KBM-7 (cell line): ENCODE data around the gene ECT2.
"Not testable (repeated sequence)": the region's sequence is repeated elsewhere in the genome, so short reads cannot be mapped to it uniquely, and the experiment has no call there.

Experiments
- DNase-seq: peaks from one replicate; pipeline ENCODE4 v3.0.0-alpha.2; 2015
- in situ Hi-C: fragments of 300-500 bp; cut with MboI; formaldehyde crosslinking; loops from 2 replicates; pipeline ENCODE4 v1.14.3; 2020; ENCODE audit warnings: low sequenced_read_pairs, low pct_unique_long_range_greater_than_20kb, mixed read lengths

Gene ECT2, protein sequence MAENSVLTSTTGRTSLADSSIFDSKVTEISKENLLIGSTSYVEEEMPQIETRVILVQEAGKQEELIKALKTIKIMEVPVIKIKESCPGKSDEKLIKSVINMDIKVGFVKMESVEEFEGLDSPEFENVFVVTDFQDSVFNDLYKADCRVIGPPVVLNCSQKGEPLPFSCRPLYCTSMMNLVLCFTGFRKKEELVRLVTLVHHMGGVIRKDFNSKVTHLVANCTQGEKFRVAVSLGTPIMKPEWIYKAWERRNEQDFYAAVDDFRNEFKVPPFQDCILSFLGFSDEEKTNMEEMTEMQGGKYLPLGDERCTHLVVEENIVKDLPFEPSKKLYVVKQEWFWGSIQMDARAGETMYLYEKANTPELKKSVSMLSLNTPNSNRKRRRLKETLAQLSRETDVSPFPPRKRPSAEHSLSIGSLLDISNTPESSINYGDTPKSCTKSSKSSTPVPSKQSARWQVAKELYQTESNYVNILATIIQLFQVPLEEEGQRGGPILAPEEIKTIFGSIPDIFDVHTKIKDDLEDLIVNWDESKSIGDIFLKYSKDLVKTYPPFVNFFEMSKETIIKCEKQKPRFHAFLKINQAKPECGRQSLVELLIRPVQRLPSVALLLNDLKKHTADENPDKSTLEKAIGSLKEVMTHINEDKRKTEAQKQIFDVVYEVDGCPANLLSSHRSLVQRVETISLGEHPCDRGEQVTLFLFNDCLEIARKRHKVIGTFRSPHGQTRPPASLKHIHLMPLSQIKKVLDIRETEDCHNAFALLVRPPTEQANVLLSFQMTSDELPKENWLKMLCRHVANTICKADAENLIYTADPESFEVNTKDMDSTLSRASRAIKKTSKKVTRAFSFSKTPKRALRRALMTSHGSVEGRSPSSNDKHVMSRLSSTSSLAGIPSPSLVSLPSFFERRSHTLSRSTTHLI

DNA sequence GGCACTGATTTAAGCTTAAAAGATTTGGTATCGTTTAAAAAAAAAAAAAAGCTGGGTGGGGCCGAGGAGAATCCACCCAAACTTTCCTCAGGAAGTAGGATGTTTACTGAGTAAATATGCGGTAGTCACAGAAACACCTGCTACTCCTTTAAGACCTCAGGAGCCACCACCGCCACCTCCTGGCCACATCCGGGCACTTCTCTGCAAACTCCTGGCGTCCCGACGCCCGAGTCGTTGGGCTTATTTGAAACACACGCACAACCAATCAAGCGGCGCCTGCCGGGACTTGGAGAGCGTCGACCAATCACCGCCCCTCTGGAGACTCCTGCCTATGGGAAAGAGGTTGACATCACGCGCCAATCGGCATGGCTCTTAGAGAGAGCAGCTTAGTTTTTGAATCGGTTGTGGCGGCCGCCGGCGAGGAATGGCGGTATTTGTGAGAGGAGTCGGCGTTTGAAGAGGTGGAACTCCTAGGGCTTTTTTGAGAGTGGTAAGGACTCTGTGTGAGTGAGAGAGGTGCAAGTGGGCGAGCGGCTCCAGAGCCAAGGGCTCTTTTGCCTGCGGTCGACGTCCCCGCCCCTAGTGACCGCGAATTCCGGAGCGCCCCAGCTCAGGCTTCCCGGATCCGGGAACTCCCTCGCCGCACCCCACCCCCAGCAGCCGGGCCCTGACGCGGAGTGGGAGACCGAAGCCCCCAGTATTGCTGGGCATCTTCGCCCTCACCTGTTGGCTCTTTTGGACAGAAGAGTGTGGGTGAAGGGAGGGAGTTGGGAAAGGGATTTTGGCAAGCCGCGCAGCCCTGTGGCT lies at the start of gene ECT2:
Gene ECT2 (plus strand): TSS at position 359 of the 807 bp plus-strand sequence. CDS start 3,805 bp downstream, outside the sequence.
- peak; percentile 100 for DNase-seq
- in situ Hi-C loops, result no loop called here

DNA sequence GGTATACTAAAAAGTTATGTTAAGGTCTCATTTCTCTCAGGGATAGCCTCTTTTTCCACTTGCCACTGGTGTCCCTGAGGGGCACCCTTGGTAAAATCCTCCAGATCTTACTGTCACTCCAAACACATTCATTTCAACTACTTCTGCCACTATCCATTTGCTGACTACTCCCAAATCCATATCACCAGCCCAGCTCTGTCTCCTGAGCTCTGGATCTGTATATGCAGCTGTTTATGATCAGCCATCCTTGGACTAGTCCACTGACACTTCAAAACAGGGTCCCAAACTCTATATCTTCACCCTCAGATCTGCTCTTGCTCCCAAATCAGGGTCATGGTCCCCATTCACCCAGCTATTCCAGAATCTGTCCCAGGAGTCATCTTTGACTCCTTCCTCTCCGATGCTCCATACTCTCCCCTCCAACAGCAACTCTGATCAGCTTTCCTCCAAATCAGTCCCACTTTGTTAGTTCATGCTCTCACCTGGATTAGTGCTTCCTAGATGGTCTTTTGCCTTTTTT lies 49.5 kb upstream of the ECT2 start:
- no peak for DNase-seq

DNA sequence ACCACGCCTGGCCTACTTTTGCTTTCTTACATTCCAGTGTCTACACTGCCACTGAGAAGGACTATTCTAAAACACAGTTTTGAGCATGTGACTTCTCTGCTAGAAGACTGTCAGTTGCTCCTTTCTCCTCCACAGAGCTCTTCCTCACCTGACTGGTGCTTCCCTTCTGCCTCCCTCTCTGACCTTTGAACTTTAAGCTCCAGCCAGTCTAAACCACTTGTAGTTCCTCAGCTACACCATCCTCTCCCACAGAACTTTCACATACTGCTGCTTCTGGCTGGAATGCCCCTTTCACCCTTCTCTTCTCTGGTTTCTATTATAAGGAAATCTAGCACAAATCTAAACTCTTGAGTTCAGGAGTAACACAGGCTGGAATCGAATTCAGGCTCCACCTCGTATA lies 48.8 kb upstream of the ECT2 start:
- no peak for DNase-seq
- in situ Hi-C loops, result no loop called here

More for the DNA sequence above, 49.5 kb upstream of the ECT2 start:
- in situ Hi-C loops, result no loop called here

DNA sequence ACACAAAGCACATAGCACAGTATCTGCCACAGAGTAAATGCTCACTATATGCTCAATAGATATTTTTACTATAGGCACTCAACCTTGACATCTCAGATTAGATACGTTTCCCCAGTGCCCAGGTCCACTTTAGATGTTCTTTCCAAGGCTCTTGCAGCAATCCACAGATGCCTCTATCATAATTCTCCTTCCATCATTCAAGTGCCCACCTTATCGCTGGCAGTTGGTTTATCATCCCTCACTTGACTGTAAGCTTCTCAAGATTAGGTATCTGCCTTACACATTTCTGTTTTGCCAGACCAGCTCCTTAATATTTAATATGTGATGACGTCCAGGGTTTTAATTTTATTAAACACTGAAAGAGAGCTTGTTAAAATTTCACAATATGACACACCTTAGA lies 48.3 kb upstream of the ECT2 start:
- in situ Hi-C loops, result no loop called here

DNA sequence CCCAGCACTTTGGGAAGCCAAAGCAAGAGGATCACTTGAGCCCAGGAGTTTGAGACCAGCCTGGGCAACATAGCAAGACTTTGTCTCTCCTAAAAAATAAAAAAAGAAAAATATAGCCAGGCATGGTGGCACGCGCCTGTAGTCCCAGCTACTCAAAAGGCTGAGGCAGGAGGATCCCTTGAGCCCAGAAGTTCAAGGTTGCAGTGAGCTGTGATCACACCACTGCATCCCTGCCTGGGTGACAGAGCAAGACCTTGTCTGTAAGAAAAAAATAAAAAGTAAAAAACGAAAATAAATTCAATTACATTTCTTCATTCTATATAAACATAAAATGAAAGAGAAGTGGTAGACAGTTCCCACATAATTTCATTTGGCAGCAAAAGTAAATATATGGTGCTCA lies 47.8 kb upstream of the ECT2 start:
- DNase-seq, in situ Hi-C loops: not testable (repeated sequence)

More for the DNA sequence above, 48.3 kb upstream of the ECT2 start:
- DNase-seq, result no peak

DNA sequence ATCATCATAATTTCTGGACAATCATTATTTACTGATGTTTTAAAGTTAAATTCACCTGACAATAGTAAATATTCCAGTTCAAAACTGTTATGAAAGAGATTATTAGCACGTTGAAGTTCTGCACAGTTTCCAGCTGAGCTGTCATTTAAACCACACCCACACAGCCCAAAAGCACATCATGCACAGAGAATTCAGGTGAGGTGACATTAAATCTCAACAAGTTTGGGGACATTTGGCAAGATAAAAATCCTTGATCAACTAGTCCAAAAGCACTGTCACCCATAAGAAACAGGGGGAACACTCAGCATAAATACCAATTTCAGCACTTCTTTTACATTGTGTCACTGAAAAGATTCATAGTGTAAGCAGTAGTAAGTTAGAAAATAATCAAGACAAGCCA lies 46.5 kb upstream of the ECT2 start:
- in situ Hi-C loops, result no loop called here
- DNase-seq, result no peak

DNA sequence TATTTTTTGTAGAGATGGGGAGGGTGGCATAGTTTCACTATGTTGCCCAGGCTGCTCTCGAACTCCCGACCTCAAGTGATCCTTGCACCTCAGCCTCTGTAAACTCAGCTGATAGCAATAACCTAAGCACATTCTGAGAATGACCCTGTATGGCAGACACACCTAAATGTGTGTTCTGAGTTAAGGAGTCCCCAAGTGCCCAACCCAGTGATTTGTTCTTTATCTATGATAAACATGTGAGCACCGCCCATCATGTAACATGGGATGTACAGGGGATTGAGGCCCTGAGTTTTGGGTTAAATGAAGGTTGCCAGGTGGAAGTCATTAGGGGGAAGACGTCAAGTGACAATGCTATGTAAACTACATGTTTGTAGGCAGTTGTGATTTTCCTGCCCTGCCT lies 45.4 kb upstream of the ECT2 start:
- in situ Hi-C loops, result no loop called here
- no peak for DNase-seq

DNA sequence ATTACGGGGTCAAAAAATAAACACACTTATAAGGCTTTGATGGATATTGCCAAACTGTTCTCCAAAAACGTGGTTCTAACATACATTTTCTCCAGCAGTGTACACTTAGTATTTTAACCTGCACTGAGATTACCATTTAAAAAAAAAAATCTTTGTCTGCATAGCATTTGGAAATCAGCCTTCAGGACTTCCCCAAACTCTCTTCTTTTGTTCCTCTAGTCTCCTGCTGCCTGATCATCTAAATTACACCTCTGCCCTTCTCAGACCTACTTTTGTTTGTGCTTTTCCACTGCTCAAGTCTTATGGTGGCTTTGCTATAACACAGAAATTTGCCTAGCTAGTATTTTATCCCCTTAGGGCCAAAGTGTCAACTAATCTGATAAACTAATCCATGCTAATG lies 43.5 kb upstream of the ECT2 start:
- in situ Hi-C loops, result no loop called here

DNA sequence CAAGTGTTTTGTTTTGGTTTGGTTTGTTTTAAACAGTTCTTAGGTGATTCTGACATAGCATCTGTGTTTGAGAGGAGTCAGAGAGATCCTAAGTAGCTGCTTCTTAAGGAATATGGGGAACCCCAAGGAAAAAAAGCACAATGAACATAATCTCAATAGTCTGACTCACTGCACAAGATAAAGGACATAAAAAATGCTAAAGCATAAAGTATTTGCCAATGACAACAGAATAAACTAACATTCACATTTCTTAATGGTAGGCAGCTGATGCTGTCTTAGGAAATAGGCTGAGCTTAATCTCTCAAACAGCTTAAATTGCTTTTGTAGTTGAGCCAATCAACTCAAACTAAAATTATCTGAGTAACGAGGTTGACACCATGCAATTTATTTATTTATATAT lies 42.6 kb upstream of the ECT2 start:
- in situ Hi-C loops, result no loop called here
- no peak for DNase-seq

More for the DNA sequence above, 43.5 kb upstream of the ECT2 start:
- DNase-seq, result no peak

DNA sequence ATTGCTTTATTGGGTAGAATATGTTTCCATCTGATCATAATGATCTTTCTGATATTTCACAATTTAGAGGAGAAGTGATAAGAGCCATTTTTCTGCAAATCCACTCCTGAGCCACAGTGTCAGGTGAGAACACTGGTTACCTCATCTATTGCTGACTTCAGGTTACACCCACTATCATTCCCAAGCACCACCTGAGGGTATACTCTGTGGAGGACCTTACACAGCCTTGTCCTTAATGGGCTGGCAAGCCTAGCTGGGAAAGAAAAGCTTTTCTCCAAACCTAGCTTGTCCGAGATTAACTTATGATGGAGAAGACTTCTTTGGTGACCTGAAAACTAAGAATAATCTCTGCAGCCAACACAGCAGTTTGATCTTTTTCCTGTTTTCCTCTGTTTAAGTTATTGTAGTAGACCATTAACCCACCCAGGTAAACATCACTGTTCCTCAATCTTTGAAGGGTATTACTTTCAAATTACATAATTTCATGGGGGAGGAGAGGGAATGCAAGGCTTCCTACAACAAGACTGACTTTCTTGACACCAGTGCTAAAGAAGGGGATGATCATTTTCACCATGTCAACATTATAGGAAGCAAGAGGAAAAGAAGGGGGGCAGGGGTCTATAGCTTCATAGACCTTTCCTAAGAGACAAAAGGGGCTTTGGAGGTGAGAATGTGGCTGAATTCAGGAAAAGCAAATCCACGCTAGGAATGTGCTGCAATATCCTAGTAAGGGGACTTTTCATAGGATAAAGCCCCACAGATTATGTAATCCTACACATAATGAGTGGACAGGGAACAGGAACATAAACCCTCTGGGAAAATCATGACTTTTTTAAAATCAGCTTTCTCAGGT lies 41.4 kb upstream of the ECT2 start:
- in situ Hi-C loops, result no loop called here
- no peak for DNase-seq

DNA sequence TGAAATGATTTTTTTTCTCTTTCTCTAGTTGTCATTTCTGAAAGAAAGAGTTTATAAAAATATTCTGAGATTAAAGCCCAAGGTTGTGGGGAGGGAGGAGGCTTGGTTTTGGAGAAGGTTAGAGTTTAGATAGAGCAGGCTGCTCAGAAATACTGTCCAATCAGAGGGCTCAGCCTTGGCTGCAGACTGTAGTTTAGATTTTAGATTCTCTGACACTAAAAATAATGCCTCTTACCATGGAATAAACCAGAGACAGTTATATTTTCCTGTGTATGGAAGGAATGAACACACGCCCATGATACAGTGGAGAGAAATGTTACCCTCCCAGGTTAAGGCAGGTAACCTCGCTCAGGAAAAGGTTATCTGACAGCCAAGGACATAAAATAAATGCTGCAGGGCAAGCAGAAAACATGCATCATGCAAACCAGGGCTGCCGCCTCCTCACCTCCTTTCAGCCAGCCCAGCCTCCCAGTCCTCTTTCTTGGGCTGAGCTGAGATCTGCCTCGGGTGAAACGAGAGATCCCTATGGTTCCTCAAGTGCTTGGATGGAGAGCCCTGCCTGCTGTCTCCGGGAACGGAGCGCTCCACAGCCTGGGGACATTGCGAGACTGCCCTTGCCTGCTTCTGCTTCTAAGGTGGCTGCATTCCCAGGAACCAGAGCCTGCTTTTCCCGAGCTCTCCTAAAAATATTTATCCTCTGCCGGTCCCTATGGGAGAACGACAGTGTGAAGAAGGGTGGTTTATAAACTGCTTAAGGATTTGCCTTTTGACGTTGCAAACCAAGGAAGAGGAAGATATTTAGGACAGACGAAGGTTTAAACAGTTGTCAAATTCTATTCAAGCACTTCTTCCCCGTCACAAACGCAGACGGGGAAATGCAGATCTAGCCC lies 40.5 kb upstream of the ECT2 start:
- peak; percentile 41 for DNase-seq
- in situ Hi-C loops, result no loop called here

DNA sequence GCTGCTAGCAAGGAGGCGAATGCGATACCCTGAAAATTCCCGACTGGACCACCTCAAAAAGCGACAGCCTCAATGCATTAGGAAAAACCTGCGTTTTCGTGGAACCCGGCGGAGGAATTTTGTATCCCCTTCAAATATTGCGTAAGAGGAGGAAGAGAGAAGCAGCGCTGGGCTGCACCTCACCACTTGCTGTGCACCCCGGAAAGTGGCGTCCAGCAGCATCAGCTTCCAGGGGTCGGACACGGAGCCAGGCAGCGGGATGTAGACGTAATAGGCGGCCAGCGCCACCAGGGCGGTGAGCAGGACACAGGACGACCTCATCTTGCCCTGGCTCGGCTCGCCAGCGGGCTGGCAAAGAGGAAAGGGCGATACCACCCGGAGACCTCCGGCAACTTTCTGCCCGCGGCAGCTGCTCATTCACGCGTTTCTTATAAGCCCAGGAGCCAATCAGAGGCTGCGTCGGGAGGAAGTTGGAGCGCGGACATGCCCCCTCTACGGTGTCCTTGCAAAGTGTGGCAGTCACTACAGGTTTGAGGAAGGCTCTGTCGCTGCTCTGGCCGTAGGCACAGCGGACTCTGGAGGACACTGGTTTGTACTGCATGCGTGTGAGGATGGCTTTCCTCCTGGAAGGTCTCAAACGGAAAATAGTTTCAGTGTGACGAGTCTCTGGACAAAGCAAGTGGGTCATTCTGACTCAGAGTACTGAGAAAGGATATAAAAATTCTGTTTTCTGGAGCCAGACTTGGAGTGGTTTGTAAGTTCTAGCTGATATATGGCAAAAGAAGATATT lies 39.7 kb upstream of the ECT2 start, which contains the start of gene NCEH1:
Gene NCEH1 (minus strand): TSS at position 404 of the 790 bp plus-strand sequence. CDS start 83 bp downstream, at position 321.
- peak; percentile 97 for DNase-seq
- in situ Hi-C loops, result no loop called here

DNA sequence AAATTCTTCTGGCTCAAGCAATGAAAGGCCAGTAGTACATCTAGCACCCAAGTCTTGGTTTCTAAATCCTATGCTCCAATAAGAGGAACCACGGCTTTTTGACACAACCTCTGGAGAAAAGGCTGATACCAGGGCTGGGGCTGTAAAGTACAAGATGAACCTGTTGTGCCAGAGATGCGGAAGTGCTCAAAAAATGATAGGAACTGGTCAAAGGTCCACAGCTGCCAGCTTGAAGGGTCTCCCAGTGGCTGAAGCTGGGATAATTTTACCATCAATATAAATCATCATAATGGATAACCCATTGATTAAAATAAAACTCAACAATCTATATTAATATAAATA lies 39.1 kb upstream of the ECT2 start:
- in situ Hi-C loops, result no loop called here
- DNase-seq, result no peak

DNA sequence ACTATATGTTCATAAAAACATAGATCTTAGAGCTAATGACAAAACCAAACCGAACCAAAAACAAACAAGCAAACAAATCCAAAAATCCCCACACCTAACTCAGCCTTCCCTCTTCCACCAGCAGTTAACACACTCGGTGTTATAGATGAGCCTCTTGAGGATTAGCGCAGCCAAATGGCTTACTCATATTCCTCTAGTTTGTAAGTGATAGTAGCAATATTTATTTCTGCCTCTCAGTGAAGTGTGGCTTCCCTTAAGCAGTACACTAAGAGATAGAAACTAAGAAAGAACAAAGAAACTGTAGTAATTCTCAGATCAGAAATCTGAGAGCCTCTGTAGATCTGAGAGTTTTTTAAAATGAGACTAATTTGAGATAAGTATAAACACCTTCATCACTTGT lies 37.2 kb upstream of the ECT2 start:
- DNase-seq, result no peak
- in situ Hi-C loops, result no loop called here

DNA sequence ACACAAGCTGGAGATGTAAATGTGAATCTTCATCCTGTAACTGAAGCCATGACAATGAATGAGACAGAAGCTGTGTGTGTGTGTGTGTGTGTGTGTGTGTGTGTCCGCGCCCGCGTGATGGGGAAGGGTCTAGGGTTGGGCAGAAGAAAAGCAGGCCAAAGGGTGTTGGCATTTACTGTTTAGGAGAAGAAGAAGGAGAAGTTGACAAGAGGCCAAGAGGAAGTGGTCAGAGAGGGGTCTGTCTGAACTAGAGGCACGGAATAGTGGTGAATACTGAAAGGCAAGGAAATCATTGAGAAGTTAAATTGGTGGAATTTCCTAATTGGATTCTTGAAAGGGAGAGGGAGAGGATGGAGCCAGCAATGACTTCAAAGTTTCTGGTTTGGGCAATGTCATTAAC lies 34.0 kb upstream of the ECT2 start:
- in situ Hi-C loops, result no loop called here
- DNase-seq, result peak; percentile 91

DNA sequence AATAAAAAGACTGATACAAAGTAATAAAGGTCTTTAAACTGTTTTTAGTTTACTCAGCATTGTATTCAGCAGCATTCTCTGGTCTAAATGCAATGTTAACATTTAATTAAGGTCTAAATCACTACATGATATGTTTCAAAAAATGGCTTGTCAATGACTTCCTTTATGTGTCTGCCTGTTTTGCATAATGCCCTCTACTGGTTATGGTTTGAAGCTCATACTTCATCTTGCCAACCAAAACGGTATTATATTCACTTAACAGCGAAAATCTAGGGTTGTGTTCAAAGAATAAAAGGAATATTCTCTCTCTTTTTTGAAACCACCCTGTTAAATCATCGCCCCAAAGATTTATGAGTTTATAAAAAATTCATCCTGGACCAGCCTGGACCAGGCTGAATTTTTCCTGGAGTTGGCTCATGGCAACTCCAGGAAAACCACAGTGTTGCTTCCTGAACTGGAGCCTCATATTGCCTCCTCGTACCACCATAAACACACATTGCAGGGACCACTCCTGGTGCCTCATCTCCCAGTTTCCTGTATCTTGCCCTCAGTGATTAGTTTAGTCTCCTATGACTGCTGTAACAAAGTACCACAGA lies 32.9 kb upstream of the ECT2 start:
- in situ Hi-C loops, result no loop called here
- peak; percentile 47 for DNase-seq
